ENCODE results near the gene LRRC32.

GRCh38 chr11:76702336-76703128 is 32.0 kb upstream of the LRRC32 start:
- no peak for TF ChIP-seq TARDBP (IDR thresholded peaks at IDR 0.05)
- TF ChIP-seq L3MBTL2 (conservative IDR thresholded peaks at IDR 0.05), result no peak
- TF ChIP-seq FOXM1 (IDR thresholded peaks at IDR 0.05; ENCODE audit: borderline replicate concordance), result no peak
- TF ChIP-seq HDGF (IDR thresholded peaks at IDR 0.05; ENCODE audit: borderline replicate concordance), result no peak
- TF ChIP-seq SP1 (IDR thresholded peaks at IDR 0.05), result no peak
- TF ChIP-seq FOXA1 (IDR thresholded peaks at IDR 0.05), result no peak
- no peak for TF ChIP-seq BHLHE40 (IDR thresholded peaks at IDR 0.05; ENCODE audit: borderline replicate concordance)
- no peak for TF ChIP-seq SUZ12 (IDR thresholded peaks at IDR 0.05)
- no peak for TF ChIP-seq FOXK2 (IDR thresholded peaks at IDR 0.05)
- TF ChIP-seq ARNT (IDR thresholded peaks at IDR 0.05), result no peak
- TF ChIP-seq ELF4 (IDR thresholded peaks at IDR 0.05), result no peak
- TF ChIP-seq ZNF384 (IDR thresholded peaks at IDR 0.05), result no peak
- TF ChIP-seq, protein P1, sequence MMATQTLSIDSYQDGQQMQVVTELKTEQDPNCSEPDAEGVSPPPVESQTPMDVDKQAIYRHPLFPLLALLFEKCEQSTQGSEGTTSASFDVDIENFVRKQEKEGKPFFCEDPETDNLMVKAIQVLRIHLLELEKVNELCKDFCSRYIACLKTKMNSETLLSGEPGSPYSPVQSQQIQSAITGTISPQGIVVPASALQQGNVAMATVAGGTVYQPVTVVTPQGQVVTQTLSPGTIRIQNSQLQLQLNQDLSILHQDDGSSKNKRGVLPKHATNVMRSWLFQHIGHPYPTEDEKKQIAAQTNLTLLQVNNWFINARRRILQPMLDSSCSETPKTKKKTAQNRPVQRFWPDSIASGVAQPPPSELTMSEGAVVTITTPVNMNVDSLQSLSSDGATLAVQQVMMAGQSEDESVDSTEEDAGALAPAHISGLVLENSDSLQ (IDR thresholded peaks at IDR 0.05), result no peak

Data from HEK293T (cell line).